22Rv1 (cell line): ENCODE measurements around the gene OR2H2.

Experiments used
- H3K27ac ChIP-seq: fragments of 450-650 bp; 2 replicates; pipeline ENCODE4 v1.5.1; 2017
- CTCF ChIP-seq: fragments of 450-650 bp; IDR thresholded peaks from 2 replicates; pipeline ENCODE4 v1.5.1; 2017; ENCODE audit warnings: mild to moderate bottlenecking
- ZFX ChIP-seq: fragments of 450-650 bp; IDR thresholded peaks from 2 replicates; pipeline ENCODE4 v1.6.1; 2017; ENCODE audit warnings: antibody characterized with exemption, borderline replicate concordance

Gene OR2H2

GRCh38 chr6:29630315-29630714 is 45.4 kb downstream of the OR2H2 start:
- no peak overlapping the region for H3K27ac ChIP-seq
- TF ChIP-seq CTCF (no peak), ZFX (no peak)

- TF ChIP-seq CTCF = no peak
- TF ChIP-seq ZFX = no peak
These were observed 46.4 kb downstream of the OR2H2 start for GRCh38 chr6:29631209-29631810.

GRCh38 chr6:29631860-29632731 is 47.2 kb downstream of the OR2H2 start:
- TF ChIP-seq CTCF (no peak), ZFX (no peak)
- no peak overlapping the region for H3K27ac ChIP-seq

More at GRCh38 chr6:29631209-29631810, 46.4 kb downstream of the OR2H2 start:
- H3K27ac ChIP-seq = no peak overlapping the region

- no peak for TF ChIP-seq ZFX
- TF ChIP-seq CTCF = no peak
- no peak within 1 kb of the TSS for H3K27ac ChIP-seq
These were observed 48.0 kb downstream of the OR2H2 start, which contains the start of gene GABBR1 for GRCh38 chr6:29632789-29633533. TSS of gene GABBR1 (minus strand) at chr6:29633183. CDS start at chr6:29632385, 798 bp downstream.

- TF ChIP-seq ZFX (no peak), CTCF (no peak)
- H3K27ac ChIP-seq = no peak overlapping the region
These were observed 48.6 kb downstream of the OR2H2 start for GRCh38 chr6:29633534-29633905.

- no peak overlapping the region for H3K27ac ChIP-seq
- no peak for TF ChIP-seq ZFX
- TF ChIP-seq CTCF = no peak
These were observed 52.3 kb downstream of the OR2H2 start for GRCh38 chr6:29637247-29637646.
